Prostate gland (tissue), 2 donors: ENCODE results near the gene RIMS1. TPM values are rescaled to one million over a fixed set of nuclear protein-coding genes. Genes with fewer than 3 reads are reported as not detected.

Source experiments
- DNase-seq: peaks from one replicate; pipeline ENCODE4 v3.0.0-alpha.2; 2019; ENCODE audit warnings: low spot score
- H3K27ac ChIP-seq, 2 donors: fragments of 200-600 bp; sonication (generic); 2 replicates each; pipeline ENCODE4 v1.5.1; 2017 to 2019
- H3K27me3 ChIP-seq: fragments of 200-600 bp; sonication (generic); replicated peaks from 2 replicates; pipeline ENCODE4 v1.5.1; 2019; ENCODE audit not compliant: insufficient read depth
- H3K36me3 ChIP-seq, 2 donors: fragments of 200-600 bp; sonication (generic); 1 replicate in 1 of 2; 2 replicates in 1 of 2; pipeline versions ENCODE4 v1.5.1 to v1.8.1; 2017 to 2019
- H3K4me1 ChIP-seq: fragments of 200-600 bp; sonication (generic); replicated peaks from 2 replicates; pipeline ENCODE4 v1.5.1; 2019
- H3K4me3 ChIP-seq, 2 donors: fragments of 200-600 bp; sonication (generic); 2 replicates each; pipeline ENCODE4 v1.5.1; 2017 to 2019
- H3K9me3 ChIP-seq: fragments of 200-600 bp; sonication (generic); 2 replicates; pipeline ENCODE4 v1.5.1; 2017
- CTCF ChIP-seq, 4 experiments: fragments of 200-600 bp in 2 of 4; fragments of 450-650 bp in 2 of 4; sonication (generic) in 2 of 4; IDR thresholded peaks; 1 replicate in 3 of 4; 2 replicates in 1 of 4; pipeline ENCODE4 v1.5.1; 2016 to 2019; ENCODE audit warnings: antibody characterized with exemption in 4 of 4, mild to moderate bottlenecking in 2 of 4, moderate library complexity in 2 of 4
- POLR2A ChIP-seq: fragments of 450-650 bp; IDR thresholded peaks from one replicate; pipeline ENCODE4 v1.6.1; 2016; ENCODE audit warnings: antibody characterized with exemption, mild to moderate bottlenecking
- POLR2AphosphoS5 ChIP-seq: sonication (generic); formaldehyde crosslinking; IDR thresholded peaks from one replicate; pipeline ENCODE4 v1.6.1; 2017; ENCODE audit warnings: antibody characterized with exemption
- WGBS: methylation state at CpG from one replicate; pipeline ENCODE4 v1.1.5; 2018; 5-methylcytosine and 5-hydroxymethylcytosine counted together
- intact Hi-C: fragments of 100-400 bp; cut with DNase I; formaldehyde crosslinking; loops from one replicate; pipeline ENCODE4 v1.14.2; 2022
- total RNA-seq, 2 donors: library from RNA; depleted of rRNA; stranded (reverse); fragments of >200 nt; gene quantifications; one replicate each; pipeline ENCODE4 v1.1.0, GENCODE V29; 2016

Gene RIMS1
- total RNA-seq, 2 donors from 2014 or later = 9.7 to 17.6 TPM

DNA sequence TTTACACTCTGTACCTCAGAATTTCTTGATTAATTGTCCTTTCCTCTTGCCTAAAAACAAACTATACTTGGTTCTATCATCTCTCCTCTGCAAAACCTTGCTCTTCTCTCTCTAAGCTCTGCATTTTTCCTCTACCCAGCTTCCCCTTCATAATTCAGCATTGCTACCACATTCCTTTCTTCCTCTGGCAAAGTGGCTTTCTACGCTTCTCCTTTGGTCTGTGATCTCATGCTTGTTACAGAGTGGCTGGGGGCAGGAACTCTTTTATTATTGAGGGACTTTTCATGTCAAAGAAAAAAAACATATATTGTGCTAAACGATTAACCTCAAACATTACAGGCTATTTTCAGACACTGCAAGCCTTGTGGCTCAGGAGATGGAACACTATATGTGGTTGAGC, 402.2 kb downstream of the RIMS1 start:
- DNase-seq = no peak
- Histone ChIP-seq H3K36me3 (no peaks in the 10 kb centered on the region), H3K27me3 (no peaks in the 10 kb centered on the region), H3K27ac (no peak overlapping the region), H3K4me3 (no peak overlapping the region), H3K9me3 (no peaks in the 10 kb centered on the region), H3K4me1 (no peaks in the 10 kb centered on the region)
- intact Hi-C loops = no loop called here
- TF ChIP-seq CTCF (IDR thresholded peaks at IDR 0.05) (no peak), POLR2A (no peak), POLR2AphosphoS5 (no peak)
- 42% methylated on average over 2 of the region's 2 CpGs for WGBS

DNA sequence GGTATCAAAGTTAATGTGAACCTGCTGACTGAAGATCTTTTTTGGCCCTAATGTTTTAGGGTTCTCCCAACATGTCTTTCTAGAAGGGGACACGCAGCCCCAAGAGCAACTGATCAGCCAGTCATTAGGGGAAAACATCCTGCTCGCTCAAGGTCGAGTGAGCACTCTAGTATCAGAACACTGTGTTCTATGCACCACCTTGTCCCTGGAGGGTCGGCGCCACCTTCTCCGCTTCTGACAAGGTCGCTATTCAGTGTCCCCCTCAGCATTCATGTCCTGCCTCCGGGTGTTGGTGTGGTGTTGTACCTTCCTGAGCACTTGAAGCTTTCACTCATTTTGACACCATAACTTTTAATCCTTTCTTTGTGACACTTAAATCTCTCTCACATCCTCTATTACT, 404.3 kb downstream of the RIMS1 start:
- Histone ChIP-seq H3K36me3 (no peaks in the 10 kb centered on the region), H3K4me3 (no peak overlapping the region), H3K27me3 (no peaks in the 10 kb centered on the region), H3K9me3 (no peaks in the 10 kb centered on the region), H3K27ac (no peak overlapping the region), H3K4me1 (no peaks in the 10 kb centered on the region)
- TF ChIP-seq POLR2A (no peak), CTCF (IDR thresholded peaks at IDR 0.05) (no peak), POLR2AphosphoS5 (no peak)
- intact Hi-C loops = no loop called here
- no peak for DNase-seq
- 92% methylated on average over 8 of the region's 8 CpGs for WGBS

DNA sequence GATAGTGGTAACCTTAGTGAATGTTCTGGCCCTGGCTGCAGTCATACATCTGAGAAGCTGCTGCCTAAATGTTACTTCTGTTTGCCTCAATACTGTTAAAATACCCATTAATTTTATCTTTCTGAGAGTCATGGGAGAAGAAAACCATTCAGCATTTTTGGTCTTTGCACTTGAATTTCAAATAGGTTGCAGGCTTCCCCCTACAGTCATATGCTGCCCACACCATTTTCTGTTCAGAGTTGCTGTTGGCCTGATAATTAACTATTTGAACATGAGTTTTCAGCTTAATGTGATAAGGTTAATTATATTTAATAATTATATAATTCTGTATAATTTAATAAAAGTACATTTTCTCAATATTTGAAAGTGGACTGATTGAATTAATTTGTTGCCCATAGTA, 410.0 kb downstream of the RIMS1 start:
- Histone ChIP-seq H3K27ac (no peak overlapping the region), H3K4me3 (no peak overlapping the region), H3K9me3 (no peaks in the 10 kb centered on the region), H3K36me3 (no peaks in the 10 kb centered on the region), H3K27me3 (no peaks in the 10 kb centered on the region), H3K4me1 (no peaks in the 10 kb centered on the region)
- intact Hi-C loops = no loop called here
- DNase-seq = no peak
- no peak for TF ChIP-seq CTCF (IDR thresholded peaks at IDR 0.05)
- no peak for TF ChIP-seq POLR2A
- TF ChIP-seq POLR2AphosphoS5 = no peak

DNA sequence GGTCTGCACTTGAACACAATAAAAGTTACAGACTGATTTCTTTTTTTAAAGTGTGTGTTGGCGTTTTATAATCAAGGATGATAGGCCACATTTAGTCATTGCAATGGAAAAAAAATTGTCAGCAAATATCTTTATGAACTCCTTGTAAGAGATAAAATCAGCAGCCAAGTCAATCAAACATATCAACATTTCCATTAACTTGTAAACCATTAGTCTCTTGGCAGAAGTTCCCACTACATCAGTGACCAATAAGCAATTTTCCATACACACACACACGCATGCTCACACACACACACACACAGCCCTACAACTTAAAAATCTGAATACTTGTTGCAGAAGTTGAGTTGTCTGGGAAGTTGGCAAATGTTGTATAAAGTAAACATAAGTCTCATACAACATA, 419.6 kb downstream of the RIMS1 start:
- TF ChIP-seq POLR2A = no peak
- peak; percentile 29 for TF ChIP-seq POLR2AphosphoS5
- TF ChIP-seq CTCF (IDR thresholded peaks at IDR 0.05) = no peak

DNA sequence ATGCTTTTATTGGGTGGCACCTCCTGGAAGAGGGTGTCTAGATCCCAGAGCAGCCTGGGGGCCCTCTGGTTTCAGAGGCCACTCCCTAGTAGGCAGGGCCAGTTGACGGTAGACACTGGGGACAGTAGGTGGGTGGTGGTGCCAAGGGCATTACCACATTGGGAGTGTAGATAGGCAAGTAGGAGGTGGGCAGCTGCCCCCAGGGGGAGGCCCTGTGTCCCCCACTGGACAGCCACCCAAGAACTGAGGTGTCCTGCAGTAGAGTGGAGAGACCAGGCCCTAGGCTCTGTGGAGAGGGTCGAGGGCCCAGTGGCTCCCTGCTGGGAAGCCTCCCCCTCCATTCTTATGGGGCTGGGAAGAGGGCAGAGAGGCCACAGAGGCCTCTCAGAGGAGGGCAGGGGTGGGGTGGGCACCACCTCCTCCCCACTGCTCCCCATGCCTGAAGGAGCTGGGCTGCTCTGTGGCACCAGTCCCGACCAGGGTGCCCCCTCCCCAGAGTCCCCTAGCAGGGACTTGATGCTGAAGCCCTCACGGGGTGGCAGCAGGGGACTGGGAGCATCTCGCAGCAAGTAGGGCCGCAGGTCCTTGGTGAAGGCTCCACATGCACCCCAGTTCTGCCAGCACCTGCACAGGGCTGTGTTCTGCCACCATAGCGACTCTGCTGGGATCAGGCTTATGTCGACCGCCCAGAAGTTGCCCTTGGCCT, 430.5 kb downstream of the RIMS1 start:
- no peaks in the 10 kb centered on the region for H3K9me3 ChIP-seq
- no peak for TF ChIP-seq CTCF (IDR thresholded peaks at IDR 0.05)
- TF ChIP-seq POLR2A = no peak
- TF ChIP-seq POLR2AphosphoS5 = no peak
- no peaks in the 10 kb centered on the region for H3K27me3 ChIP-seq
- 91% methylated on average over 9 of the region's 9 CpGs for WGBS
- H3K4me1 ChIP-seq = no peaks in the 10 kb centered on the region
- H3K36me3 ChIP-seq = no peaks in the 10 kb centered on the region
- H3K27ac ChIP-seq = no peak overlapping the region
- intact Hi-C loops = no loop called here
- DNase-seq = no peak
- no peak overlapping the region for H3K4me3 ChIP-seq

More for the DNA sequence above, 419.6 kb downstream of the RIMS1 start:
- Histone ChIP-seq H3K4me1 (no peaks in the 10 kb centered on the region), H3K36me3 (no peaks in the 10 kb centered on the region), H3K27me3 (no peaks in the 10 kb centered on the region), H3K9me3 (no peaks in the 10 kb centered on the region), H3K4me3 (no peak overlapping the region), H3K27ac (no peak overlapping the region)
- WGBS = 50% methylated on average over 2 of the region's 2 CpGs
- DNase-seq = no peak
- intact Hi-C loops = no loop called here
